GM18858 (cell line): Measurements from ENCODE around the gene DNASE1L3.
"Not testable (repeated sequence)": the region's sequence is repeated elsewhere in the genome, so short reads cannot be mapped to it uniquely, and the experiment has no call there.

Source experiments
- ATAC-seq: cut with Tn5 transposase; IDR thresholded peaks from one replicate; pipeline ENCODE4 v1.9.1; 2021; ENCODE audit not compliant: unreplicated experiment

Gene DNASE1L3, protein sequence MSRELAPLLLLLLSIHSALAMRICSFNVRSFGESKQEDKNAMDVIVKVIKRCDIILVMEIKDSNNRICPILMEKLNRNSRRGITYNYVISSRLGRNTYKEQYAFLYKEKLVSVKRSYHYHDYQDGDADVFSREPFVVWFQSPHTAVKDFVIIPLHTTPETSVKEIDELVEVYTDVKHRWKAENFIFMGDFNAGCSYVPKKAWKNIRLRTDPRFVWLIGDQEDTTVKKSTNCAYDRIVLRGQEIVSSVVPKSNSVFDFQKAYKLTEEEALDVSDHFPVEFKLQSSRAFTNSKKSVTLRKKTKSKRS

DNA sequence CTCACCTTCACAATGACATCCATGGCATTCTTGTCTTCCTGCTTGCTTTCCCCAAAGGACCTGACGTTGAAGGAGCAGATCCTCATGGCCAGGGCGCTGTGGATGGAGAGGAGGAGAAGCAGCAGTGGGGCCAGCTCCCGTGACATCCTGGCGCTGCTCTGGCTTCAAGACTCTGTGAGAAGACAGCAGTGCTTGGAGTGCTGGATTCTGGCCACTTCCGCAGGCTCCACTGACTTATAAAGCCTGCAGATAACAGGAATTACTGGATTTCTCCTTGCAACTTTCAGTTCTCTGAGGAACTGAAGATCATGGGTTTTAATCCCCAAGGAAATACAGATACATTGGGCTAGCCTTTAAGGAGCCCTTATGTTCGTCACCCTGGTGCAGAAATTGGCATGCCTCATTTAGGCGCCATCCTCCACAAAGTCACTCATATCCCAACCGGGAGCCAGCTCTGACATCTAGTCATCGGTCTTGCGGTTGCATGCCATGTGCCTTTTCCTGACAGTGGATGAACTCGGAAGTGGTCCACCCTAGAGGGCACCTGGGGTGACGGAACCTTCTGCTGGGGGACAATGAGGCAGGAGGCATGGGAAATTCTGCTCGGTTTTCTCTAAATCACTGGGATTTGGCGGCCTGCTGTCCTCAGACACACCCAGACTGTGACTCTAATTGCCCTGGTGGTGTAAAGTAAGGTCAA, at the start of gene DNASE1L3:
TSS of gene DNASE1L3 (minus strand) at position 212 of the 700 bp plus-strand sequence. CDS start at position 146, 66 bp downstream.
- ATAC-seq: no peak

DNA sequence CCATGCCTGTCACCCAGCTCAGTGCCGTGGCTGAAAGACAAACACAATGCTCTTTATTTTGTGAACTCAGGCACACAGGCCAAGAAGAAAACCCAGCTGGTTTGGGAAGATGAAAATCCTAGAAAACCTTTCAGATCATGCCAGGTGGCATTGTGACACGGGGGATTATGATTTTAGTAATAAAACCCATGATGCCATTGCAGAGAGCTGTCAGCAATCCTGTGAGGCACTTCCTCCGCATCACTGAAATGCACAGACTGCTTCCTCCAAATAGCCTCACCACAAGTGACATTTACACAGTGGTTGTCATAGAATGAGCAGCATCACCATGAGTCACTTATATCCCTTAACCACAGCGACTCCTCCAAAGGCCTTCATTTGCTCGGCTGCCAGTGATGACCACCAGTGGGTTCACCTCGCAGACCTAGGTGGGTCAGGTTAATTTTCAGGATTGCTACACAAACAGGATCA, 49.5 kb upstream of the DNASE1L3 start:
- no peak for ATAC-seq

DNA sequence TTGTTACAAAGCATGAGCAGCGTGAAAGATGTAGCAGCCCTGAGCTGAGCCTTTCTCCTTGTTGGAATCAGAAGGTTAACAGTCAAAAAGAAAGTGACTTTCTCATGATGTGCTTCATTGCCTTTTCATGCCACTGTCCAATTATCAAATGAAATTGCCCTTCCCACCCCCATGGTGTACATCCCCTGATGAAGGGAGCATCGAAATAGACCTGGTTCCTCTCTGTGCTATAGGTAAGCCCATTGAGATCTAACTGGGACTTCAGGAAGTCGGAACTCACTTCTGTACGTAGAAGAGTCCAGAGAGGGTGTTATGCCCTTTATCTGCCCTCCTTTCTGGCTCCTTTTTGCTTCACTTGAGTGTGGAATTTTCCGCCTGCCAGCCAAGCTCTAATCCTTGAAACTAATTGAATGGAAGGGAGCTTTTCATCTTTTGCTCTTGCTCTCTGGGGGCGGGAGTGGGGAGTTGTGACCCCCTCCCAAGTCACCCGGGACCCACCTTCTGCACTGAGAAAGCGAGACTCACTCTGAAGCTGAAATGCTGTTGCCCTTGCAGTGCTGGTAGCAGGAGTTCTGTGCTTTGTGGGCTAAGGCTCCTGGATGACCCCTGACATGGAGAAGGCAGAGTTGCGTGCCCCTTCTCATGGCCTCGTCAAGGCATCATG, 47.8 kb upstream of the DNASE1L3 start:
- ATAC-seq: no peak

DNA sequence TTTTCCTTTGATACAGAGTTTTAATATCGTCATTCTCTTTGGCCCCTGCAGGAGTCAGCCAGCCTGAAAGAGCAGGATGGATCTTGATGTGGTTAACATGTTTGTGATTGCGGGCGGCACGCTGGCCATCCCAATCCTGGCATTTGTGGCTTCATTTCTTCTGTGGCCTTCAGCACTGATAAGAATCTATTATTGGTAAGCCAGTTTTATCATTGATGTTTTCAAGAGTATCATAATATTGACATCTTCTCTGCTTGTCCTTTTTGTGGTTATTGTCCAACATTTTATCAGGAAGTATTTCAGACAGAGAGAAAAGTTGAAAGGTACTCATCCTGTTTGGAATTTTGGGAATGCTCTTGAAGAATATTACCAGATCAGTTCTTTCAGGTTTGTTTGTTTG, 45.7 kb upstream of the DNASE1L3 start:
- no peak for ATAC-seq

DNA sequence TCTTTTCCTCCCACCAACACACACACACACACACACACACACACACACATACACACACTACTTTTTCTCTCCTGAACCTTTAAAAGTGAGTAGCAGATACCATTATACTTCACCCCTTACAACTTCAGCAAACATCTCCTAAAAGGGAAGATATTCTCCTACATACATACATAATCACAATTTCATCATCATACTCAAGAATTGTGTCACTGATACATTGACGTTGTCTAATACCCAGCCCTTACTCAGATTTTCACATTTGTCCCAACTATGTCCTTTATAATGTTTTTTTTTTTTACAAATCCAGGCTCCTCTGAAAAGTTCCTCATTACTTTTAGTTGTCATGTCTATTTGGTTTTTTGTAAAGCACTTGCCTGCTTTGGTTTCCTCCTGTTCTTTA, 45.3 kb upstream of the DNASE1L3 start:
- ATAC-seq: no peak

DNA sequence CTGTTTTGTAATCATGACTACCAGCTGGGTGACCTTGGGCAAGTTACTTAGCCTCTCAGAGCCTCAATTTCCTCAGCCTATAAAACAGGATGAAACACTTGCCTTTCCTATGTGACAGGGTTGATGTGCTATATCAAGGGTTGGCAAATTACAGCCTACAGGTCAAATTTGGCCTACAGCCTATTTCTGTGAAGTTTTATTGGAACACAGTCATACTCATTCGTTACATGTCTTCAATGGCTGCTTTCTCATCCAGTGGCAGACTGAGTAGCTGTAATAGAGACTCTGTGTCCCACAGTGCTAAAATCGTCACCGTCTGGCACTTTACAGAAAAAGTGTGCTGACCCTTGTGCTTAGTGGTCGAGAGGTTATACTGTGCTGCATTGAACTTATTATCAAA, 43.4 kb upstream of the DNASE1L3 start:
- ATAC-seq: no peak

DNA sequence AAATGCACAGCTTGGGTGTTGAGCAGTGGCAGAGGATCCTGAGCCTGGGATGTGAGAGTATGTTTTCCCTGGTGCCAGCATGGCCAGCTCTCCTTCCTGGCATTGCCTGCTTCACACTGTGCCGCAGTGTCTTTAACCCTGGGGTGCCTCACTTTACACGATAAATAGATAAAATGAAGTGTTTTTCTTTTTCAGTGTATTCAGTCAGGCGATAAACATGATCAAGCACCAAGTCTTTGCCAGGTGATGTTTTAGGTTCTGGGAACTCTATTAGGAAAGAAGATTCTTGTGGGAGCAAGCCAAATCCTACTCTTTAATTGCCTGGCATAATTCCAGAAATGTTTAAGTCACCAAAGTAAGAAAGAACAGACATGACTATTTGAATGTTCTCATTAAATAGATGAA, 40.9 kb upstream of the DNASE1L3 start:
- no peak for ATAC-seq

DNA sequence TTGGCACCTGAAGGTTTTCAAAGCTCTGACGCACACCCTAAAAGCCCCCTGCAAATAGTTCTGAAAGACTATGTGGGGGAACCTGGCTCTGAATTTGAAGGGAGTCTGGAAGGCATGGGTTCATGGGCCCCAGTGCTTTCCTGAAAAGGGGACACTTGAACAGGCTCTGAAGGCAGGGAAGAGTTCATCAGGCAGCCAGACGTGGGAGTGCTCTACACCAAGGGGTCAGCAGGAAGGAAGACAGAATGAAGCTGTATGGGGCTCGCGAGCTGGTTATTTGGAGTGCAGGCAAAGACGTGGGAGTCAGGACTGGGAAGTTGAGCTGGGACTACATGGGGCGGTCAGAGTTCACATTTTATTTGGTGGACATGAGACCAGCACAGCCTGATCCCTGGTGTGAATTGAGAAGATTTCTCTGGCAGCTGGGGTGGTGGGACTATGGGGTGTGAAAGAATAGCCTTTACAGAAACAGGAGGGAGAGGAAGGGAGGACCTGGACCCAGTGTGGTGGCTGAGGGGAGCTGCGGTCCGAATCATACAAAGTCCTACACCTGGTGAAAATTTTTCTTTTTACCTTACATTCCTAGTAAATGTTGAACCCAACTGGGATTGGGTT, 39.4 kb upstream of the DNASE1L3 start:
- no peak for ATAC-seq

DNA sequence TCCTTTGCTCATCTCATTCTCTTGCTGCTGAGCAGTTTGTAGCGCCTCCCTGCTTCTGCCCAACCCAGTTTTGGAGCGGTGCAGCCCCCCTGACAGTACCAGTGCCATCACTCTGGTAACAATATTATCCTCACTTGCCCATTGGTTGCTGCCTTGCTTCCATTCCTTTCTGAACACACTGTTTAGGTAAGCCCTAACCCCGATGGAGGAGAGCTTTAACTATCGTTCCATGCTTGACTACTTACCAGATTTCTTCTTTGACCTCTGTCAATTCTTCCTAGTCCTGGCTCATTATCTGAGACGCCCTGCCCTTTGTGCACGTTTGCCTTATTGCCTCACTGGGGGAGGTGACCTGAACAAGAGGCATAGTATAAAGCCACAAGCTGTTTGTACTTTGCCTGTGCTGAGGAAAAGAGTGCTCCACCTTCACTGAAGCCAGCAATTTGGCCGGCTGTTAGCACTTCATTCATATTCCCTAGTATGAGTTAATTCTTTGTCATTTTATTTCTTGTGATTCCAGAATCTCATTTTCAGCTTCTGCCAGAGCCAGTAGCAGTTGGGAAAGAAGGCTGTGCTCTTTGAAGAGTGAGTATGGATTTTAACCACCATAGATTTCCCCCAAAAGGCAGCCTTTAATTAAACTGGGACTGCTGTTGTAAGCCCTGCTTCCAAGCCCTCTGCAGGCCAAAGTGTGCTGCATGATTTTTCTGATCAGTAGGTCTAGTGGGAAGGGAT, 38.8 kb upstream of the DNASE1L3 start:
- no peak for ATAC-seq

DNA sequence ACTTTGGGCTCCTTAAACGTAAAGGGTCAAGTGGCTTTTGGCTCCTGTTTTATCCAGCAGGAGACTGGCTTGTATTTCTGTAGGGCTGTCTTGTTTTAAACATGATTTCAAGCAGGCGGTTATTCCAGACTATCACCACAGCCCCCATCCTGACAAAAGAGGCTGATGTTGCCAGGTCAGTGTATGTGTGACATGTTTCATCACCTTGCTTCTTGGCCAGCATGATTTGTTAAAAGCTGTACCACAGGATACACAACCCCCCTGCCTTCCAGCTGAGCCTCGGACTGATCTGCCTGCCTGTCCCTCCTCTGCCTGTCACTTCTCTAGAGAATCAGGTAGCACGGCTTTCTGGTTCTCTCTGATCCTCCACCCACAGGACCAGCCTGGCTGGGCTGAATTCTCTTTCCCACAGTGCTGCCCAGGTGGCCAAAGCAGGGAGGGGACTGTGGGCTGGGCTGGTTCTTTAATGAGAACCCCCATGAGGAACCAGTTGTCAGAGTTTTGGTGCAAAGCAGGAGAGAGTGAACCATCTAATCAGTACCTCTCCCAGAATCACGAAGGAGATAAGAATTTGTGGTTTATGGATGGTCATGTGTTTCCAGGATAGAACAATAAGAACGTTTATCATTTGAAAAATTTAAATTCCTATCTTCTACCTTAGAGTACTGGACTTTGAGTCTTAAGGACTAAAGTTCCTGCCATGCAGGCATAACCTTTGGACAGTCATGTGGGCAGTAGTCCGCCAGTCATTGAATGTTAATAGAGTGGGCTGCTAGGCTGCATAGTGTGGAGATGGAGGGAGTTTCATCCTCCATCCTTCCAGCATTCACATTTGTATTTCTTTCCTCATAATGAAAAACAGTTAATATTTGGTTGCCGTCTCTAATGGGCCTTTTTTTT, 35.6 kb upstream of the DNASE1L3 start:
- ATAC-seq: no peak

DNA sequence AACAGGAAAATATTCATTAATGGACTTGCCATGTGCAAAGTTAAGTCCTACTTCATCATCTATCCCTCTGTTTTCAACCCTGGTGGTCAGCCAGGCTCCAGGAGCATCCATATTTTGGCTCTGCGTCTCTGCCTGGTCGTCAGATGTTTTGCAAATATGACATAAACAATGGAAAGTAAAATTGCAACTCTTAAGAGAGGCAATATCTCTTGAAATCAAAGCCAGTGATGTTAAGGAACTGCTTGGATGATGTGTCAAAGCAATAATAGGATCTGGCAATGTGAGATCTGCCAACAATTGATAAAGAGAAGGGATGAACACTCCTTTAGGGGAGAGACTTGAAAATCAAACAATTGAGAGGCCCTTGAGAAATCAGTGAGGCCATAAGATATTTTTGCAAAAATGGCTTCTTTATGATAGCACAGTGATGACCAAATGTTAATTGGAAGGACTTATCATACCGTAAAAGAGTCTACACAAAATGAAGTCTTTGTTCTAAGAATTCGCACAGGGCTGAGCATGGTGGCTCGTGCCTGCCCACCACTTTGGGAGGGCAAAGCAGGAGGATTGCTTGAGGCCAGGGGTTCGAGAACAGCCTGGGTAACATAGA, 33.3 kb upstream of the DNASE1L3 start:
- no peak for ATAC-seq

DNA sequence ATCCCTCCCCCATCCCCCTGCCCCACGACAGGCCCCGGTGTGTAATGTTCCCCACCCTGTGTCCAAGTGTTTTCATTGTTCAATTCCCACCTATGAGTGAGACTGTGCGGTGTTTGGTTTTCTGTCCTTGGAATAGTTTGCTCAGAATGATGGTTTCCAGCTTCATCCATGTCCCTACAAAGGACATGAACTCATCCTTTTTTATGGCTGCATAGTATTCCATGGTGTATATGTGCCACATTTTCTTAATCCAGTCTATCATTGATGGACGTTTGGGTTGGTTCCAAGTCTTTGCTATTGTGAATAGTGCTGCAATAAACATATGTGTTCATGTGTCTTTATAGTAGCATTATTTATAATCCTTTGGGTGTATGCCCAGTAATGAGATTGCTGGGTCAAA, 32.1 kb upstream of the DNASE1L3 start:
- not testable (repeated sequence) for ATAC-seq

DNA sequence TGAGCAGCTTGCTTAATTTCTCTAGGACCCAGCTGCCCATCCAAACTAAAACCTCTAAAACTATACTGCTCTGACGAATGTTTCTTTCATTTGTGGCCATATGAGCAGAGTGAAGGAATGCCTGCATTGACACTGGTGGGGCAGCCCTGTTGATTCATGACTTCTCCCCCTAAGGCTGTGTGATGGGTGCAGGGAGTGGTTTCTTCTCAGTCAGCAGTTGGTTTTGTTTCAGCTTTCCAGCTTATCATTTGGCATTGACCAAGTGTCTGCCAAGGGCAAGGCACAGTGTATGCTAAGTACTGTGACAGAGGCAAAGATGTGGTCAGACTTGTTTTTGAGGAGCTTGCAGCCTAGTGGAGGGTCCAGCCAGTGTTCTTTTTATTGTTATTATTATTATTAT, 31.6 kb upstream of the DNASE1L3 start:
- ATAC-seq: no peak

DNA sequence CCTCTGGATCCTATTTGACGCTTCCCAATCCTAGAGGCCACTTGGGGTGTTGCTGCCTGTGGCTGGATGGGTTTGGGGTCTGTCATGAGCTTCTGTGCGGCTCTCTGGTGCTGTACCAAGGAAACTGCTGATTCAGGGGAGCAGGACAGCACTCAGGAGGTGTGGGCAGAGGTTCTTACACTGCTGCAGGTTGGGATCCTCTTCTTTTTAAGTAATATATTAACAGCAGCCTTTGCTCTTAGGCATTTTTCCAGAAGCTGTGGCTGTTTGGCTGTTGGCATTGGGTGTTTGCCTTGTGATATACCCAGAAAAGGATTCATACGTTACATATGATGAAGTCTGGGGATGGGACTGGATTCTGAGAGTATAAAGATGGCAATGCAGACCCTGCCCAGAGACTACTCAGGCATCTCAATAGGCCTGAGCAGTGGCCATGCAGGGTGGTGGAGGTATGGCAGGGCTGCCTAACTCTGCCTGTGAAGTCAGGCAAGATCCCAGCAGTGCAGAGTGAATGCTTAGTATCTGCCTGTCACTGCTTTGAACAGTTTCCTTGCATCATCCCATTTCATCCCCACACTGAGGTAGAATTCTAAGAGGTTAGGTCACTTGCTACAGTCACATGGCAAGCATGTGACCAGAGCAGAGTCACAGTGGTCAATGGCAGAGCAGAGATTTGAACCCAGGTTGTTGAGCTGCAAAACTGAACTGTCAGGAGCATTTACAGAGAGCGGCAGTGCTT, 30.7 kb upstream of the DNASE1L3 start:
- no peak for ATAC-seq

DNA sequence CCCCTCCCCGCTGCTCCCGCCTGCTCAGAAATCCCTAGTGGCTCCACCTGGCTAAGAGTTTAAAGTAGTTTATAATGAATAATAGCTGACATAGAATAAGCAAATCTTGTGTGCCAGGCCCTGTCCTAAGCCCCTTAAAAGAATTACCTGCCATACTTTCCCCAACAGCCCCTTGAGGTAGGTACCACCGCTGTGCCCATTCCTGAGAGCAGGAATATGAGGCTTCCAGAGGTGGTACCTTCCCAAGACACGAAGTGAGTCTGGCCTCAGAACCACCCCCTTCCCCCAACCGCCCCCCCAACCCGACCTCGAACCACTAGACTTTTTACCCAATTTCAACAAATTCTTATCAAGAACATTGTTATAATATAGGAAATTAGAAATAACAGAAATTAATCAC, 28.1 kb upstream of the DNASE1L3 start:
- no peak for ATAC-seq

DNA sequence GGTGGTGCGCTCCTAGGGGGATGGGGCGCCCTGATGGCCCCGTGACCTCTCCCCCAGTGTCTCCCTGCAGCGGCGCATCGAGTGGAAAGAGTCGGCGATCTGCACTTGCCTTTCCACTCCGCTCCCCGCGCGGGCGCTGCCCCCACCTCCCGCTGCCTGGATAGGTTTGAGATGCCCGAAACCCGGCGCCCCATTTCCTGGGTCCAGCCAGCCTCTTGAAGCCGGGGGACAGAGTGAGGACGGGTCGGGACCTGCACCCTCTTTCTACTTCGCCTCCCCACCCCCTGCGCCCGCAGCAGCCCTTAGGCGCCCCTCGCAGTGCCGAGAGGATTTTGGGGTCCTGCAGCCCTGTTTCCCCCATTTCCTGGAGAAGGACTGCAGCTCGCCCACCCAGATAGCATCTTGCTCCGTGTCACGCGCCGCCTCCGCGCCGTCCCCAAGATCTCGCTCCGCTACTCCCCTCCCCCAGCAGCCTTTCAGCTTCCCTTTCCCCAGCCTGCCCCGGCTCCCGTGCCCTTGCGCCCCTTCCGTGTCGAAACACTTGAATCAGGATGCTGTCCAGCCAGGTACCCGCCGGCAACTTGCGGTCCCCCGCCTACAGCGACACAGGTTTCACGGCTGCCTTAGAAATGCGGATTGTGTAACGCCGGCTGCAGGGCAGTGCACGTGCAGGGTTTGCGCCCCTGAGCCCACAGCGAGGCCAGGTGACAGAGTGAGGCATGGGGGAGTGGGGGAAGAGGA, 27.3 kb upstream of the DNASE1L3 start:
- ATAC-seq: no peak

DNA sequence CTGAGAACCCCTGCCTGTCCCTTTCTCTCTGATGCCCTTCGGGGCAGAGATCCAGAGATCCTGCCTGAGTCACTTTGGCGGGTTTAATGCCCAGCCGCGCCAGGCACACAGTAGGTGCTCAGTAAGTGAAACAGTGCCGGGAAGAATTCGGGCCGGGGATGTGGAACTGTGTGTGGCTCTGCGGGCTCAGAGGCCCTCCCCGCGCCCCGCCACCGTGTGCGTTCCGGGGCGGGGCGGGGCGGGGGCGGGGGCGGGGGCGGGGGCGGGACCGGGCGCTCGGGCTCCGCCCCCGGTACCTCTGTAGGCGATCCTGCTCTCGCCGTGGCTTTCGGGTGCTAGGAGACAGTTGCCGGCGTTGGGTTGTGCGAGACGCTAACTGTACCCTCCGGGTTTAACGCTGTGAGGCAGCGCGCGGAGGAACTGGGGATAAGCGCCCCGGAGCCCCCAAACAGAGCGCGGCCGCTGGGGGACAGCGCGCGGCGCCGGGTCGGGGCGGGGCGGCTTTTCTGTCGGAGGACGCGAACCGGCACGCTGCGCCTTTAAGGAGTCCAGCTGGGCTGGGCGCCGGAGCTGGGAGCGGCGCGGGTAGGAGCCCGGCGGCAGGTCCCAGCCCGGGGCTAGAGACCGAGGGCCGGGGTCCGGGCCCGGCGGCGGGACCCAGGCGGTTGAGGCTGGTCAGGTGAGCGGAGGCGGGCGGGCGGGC, 26.6 kb upstream of the DNASE1L3 start, which contains the start of gene ABHD6:
TSS of gene ABHD6 (plus strand) at position 555 of the 703 bp plus-strand sequence. CDS start 18,795 bp downstream, outside the sequence.
- peak; percentile 43 for ATAC-seq
